HL-60/S4 (cell line): ENCODE measurements around the gene PHF11.
"Not testable (repeated sequence)": the region's sequence is repeated elsewhere in the genome, so short reads cannot be mapped to it uniquely, and the experiment has no call there.

Experiments
- in situ Hi-C: fragments of 300-500 bp; cut with MboI; formaldehyde crosslinking; loops from 2 replicates; pipeline ENCODE4 v1.14.3; 2022; ENCODE audit warnings: low sequenced_read_pairs

Gene PHF11

GRCh38 chr13:49495783-49496762 lies at the start of gene PHF11:
Gene PHF11 (plus strand): TSS chr13:49495953. CDS start chr13:49496002, 49 bp downstream.
- in situ Hi-C loops = no loop called here

- in situ Hi-C loops = no loop called here
These were observed 49.3 kb upstream of the PHF11 start for GRCh38 chr13:49446473-49446872.

GRCh38 chr13:49448753-49449152 lies 47.0 kb upstream of the PHF11 start:
- in situ Hi-C loops = no loop called here

- in situ Hi-C loops = no loop called here
These were observed 45.5 kb upstream of the PHF11 start for GRCh38 chr13:49450105-49450819.

- in situ Hi-C loops = no loop called here
These were observed 42.9 kb upstream of the PHF11 start for GRCh38 chr13:49452725-49453457.

GRCh38 chr13:49453465-49453864 lies 42.3 kb upstream of the PHF11 start:
- in situ Hi-C loops = no loop called here

GRCh38 chr13:49454388-49455006 lies 41.3 kb upstream of the PHF11 start:
- in situ Hi-C loops = no loop called here

GRCh38 chr13:49455007-49455398 lies 40.8 kb upstream of the PHF11 start:
- in situ Hi-C loops = no loop called here

- in situ Hi-C loops = no loop called here
These were observed 39.6 kb upstream of the PHF11 start for GRCh38 chr13:49456156-49456555.

- in situ Hi-C loops = no loop called here
These were observed 38.5 kb upstream of the PHF11 start for GRCh38 chr13:49457221-49457620.

- in situ Hi-C loops = no loop called here
These were observed 36.2 kb upstream of the PHF11 start for GRCh38 chr13:49459580-49459979.

GRCh38 chr13:49464085-49464484 lies 31.7 kb upstream of the PHF11 start:
- in situ Hi-C loops = no loop called here

- in situ Hi-C loops = no loop called here
These were observed 31.0 kb upstream of the PHF11 start for GRCh38 chr13:49464621-49465325.

GRCh38 chr13:49466292-49466838 lies 29.4 kb upstream of the PHF11 start:
- in situ Hi-C loops = no loop called here

- in situ Hi-C loops = no loop called here
These were observed 23.6 kb upstream of the PHF11 start for GRCh38 chr13:49472186-49472585.

- in situ Hi-C loops = no loop called here
These were observed 19.2 kb upstream of the PHF11 start for GRCh38 chr13:49476529-49476928.

- in situ Hi-C loops = no loop called here
These were observed 14.0 kb upstream of the PHF11 start for GRCh38 chr13:49481788-49482187.

GRCh38 chr13:49488563-49488962 lies 7.2 kb upstream of the PHF11 start:
- in situ Hi-C loops = no loop called here

- in situ Hi-C loops = no loop called here
These were observed 1.1 kb upstream of the PHF11 start for GRCh38 chr13:49494645-49495044.

- in situ Hi-C loops = not testable (repeated sequence)
These were observed 1.1 kb downstream of the PHF11 start for GRCh38 chr13:49496837-49497236.
